Gastrocnemius medialis (tissue), 4 donors: Measurements from ENCODE around the gene NPRL2.

Source experiments
- POLR2A ChIP-seq, 2 donors: fragments of 450-650 bp; IDR thresholded peaks; one replicate each; pipeline ENCODE4 v1.6.1; 2017; ENCODE audit warnings: antibody characterized with exemption in 2 of 2, mild to moderate bottlenecking in 2 of 2, moderate library complexity in 2 of 2
- TF ChIP-seq, protein P1 (sequence below), 5 experiments: fragments of 450-650 bp in 3 of 5; fragments of 200-600 bp in 2 of 5; sonication (generic) in 2 of 5; IDR thresholded peaks in 4 of 5; conservative IDR thresholded peaks in 1 of 5; 1 replicate in 4 of 5; 2 replicates in 1 of 5; pipeline ENCODE4 v1.5.1; 2016 to 2019; ENCODE audit warnings: antibody characterized with exemption in 5 of 5, mild to moderate bottlenecking in 3 of 5, moderate library complexity in 3 of 5

DNA sequence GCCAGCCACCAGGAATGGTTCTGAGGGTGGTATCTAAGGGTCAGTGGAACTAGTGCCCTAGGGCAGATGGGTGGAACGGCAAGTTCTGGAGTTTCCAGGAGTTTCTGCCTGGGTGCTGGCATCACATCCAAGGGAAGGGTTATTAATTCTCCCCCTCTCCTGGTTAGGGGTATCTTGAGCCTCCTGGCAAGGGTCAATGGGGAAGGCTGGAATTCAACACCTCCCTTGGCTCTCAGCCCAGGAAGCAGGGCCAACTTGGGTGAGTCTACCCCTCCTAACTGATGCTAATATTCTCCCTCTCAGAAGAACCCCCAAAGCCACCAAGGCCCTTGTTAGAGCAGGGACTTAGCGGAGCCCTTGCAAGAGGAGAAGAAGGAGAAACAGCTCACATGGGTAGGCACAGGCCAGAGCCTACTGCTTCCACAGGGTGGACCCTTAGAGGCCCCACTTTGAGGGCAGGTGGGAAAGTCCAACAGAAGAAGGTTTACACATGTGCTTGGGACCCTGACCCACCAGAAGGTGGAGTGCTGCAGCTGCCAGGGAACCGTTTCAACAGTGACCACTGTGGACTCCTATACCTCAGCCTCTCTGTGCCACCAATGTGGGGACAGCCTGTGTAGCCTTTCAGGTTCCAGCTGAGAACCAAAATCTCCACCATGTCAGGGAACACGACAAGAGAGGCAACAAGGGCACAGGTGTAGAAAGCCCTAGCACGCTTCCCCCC is 5.4 kb upstream of the NPRL2 start:
- TF ChIP-seq POLR2A (IDR thresholded peaks at IDR 0.05): no peak
- TF ChIP-seq, protein P1, sequence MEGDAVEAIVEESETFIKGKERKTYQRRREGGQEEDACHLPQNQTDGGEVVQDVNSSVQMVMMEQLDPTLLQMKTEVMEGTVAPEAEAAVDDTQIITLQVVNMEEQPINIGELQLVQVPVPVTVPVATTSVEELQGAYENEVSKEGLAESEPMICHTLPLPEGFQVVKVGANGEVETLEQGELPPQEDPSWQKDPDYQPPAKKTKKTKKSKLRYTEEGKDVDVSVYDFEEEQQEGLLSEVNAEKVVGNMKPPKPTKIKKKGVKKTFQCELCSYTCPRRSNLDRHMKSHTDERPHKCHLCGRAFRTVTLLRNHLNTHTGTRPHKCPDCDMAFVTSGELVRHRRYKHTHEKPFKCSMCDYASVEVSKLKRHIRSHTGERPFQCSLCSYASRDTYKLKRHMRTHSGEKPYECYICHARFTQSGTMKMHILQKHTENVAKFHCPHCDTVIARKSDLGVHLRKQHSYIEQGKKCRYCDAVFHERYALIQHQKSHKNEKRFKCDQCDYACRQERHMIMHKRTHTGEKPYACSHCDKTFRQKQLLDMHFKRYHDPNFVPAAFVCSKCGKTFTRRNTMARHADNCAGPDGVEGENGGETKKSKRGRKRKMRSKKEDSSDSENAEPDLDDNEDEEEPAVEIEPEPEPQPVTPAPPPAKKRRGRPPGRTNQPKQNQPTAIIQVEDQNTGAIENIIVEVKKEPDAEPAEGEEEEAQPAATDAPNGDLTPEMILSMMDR (IDR thresholded peaks at IDR 0.05 in 4 of 5, conservative IDR thresholded peaks at IDR 0.05 in 1 of 5): no peak
